ACC112 (cell line): ENCODE measurements around the gene ZNF777.
"Not testable (repeated sequence)": the region's sequence is repeated elsewhere in the genome, so short reads cannot be mapped to it uniquely, and the experiment has no call there.

Experiments
- H2AFZ ChIP-seq: fragments of 200-600 bp; sonication (generic); one replicate; pipeline ENCODE4 v1.6.0; 2017; ENCODE audit warnings: antibody characterized with exemption, low read length; ENCODE audit not compliant: unreplicated experiment
- H3K27ac ChIP-seq: fragments of 200-600 bp; sonication (generic); 2 replicates; pipeline ENCODE4 v1.5.1; 2014; ENCODE audit warnings: low read depth, mild to moderate bottlenecking, antibody characterized with exemption, low read length, moderate library complexity
- H3K27me3 ChIP-seq: fragments of 200-600 bp; sonication (generic); 2 replicates; pipeline ENCODE4 v1.6.1; 2014; ENCODE audit warnings: mild to moderate bottlenecking, antibody characterized with exemption, low read length, moderate library complexity, mixed read lengths; ENCODE audit not compliant: insufficient read depth
- H3K36me3 ChIP-seq: fragments of 200-600 bp; sonication (generic); 2 replicates; pipeline ENCODE4 v1.6.1; 2016; ENCODE audit warnings: mild to moderate bottlenecking, antibody characterized with exemption, low read length, moderate library complexity, mixed read lengths; ENCODE audit not compliant: insufficient read depth
- H3K4me1 ChIP-seq: fragments of 200-600 bp; sonication (generic); one replicate; pipeline ENCODE4 v1.6.1; 2016; ENCODE audit warnings: low read length, mixed read lengths; ENCODE audit not compliant: insufficient read depth, unreplicated experiment, control insufficient read depth
- H3K4me3 ChIP-seq: fragments of 200-600 bp; sonication (generic); 2 replicates; pipeline ENCODE4 v1.5.1; 2014; ENCODE audit warnings: mild to moderate bottlenecking, low read depth, low read length
- H3K79me2 ChIP-seq: fragments of 200-600 bp; sonication (generic); one replicate; pipeline ENCODE4 v1.6.0; 2016; ENCODE audit warnings: low read length; ENCODE audit not compliant: control insufficient read depth, unreplicated experiment, insufficient read depth

ZNF777 gene

GRCh38 chr7:149413083-149413482, 47.8 kb downstream of the ZNF777 start:
- H2AFZ ChIP-seq, H3K27me3 ChIP-seq, H3K36me3 ChIP-seq, H3K27ac ChIP-seq, H3K79me2 ChIP-seq, H3K4me3 ChIP-seq, H3K4me1 ChIP-seq: not testable (repeated sequence)

- Histone ChIP-seq H3K79me2 (no peaks in the 10 kb centered on the region), H3K4me1 (no peaks in the 10 kb centered on the region), H2AFZ (no peak overlapping the region), H3K4me3 (no peak overlapping the region), H3K27ac (no peak overlapping the region), H3K27me3 (peaks cover 4% of the 10 kb centered on the region), H3K36me3 (no peaks in the 10 kb centered on the region)
These were observed 51.0 kb downstream of the ZNF777 start for GRCh38 chr7:149409895-149410294.

- H3K27ac ChIP-seq, result no peak overlapping the region
- no peak overlapping the region for H3K4me3 ChIP-seq
- no peaks in the 10 kb centered on the region for H3K36me3 ChIP-seq
- H3K4me1 ChIP-seq, result no peaks in the 10 kb centered on the region
- no peak overlapping the region for H2AFZ ChIP-seq
- H3K27me3 ChIP-seq, result peaks cover 34% of the 10 kb centered on the region
- H3K79me2 ChIP-seq, result no peaks in the 10 kb centered on the region
These were observed 56.0 kb downstream of the ZNF777 start for GRCh38 chr7:149404825-149405224.

GRCh38 chr7:149404396-149404795, 56.5 kb downstream of the ZNF777 start:
- Histone ChIP-seq H3K4me1 (no peaks in the 10 kb centered on the region), H3K27ac (no peak overlapping the region), H2AFZ (no peak overlapping the region), H3K4me3 (no peak overlapping the region), H3K79me2 (no peaks in the 10 kb centered on the region), H3K27me3 (peaks cover 34% of the 10 kb centered on the region), H3K36me3 (no peaks in the 10 kb centered on the region)

GRCh38 chr7:149398195-149398820, 62.6 kb downstream of the ZNF777 start:
- H3K36me3 ChIP-seq, result no peaks in the 10 kb centered on the region
- no peak overlapping the region for H3K4me3 ChIP-seq
- H3K27ac ChIP-seq, result no peak overlapping the region
- H2AFZ ChIP-seq, result no peak overlapping the region
- no peaks in the 10 kb centered on the region for H3K4me1 ChIP-seq
- H3K79me2 ChIP-seq, result no peaks in the 10 kb centered on the region
- H3K27me3 ChIP-seq, result peaks cover 78% of the 10 kb centered on the region

GRCh38 chr7:149397470-149398043, 63.3 kb downstream of the ZNF777 start:
- H3K36me3 ChIP-seq, result no peaks in the 10 kb centered on the region
- no peaks in the 10 kb centered on the region for H3K79me2 ChIP-seq
- H3K4me1 ChIP-seq, result no peaks in the 10 kb centered on the region
- H3K27me3 ChIP-seq, result peaks cover 77% of the 10 kb centered on the region
- H2AFZ ChIP-seq, result no peak overlapping the region
- H3K27ac ChIP-seq, result no peak overlapping the region
- no peak overlapping the region for H3K4me3 ChIP-seq

DNA sequence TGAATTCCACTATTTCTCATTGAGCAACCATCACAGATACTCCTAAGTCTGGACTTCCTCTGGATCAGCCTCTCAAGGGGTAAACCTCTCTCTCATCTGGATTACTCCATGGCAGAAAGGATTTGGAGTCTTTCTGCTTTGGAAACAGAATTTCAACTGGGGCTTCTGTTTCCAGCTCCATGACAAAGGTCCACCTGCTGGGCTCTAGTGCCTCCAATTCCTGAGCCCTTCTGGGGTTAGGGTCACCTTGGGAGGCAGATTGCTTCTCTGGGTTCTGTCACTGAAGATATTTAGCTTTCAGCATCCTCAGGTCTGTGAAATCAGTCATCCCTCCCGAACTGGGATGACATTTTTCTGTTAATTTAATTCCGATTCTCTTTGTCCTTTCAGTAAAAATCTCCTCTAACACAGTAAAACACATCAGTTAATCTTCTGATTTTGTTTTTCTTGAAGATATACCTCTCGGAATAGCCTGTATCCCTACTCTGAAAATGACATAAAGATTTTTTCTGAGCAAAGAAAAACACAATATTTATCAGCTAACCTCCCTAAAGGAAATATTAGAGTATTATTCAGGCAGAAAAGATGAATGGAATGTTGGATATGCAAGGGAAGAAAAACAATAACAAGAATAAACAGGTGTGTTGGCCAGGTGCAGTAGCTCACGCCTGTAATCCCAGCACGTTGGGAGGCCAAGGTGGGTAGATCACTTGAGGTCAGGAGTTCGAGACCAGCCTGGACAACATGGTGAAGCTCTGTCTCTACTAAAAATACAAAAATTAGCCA, 72.1 kb downstream of the ZNF777 start:
- H3K79me2 ChIP-seq, H3K4me1 ChIP-seq, H3K27ac ChIP-seq, H3K36me3 ChIP-seq, H3K4me3 ChIP-seq, H2AFZ ChIP-seq: not testable (repeated sequence)
- H3K27me3 ChIP-seq, result peaks cover 50% of the 10 kb centered on the region

GRCh38 chr7:149386514-149386913, 74.3 kb downstream of the ZNF777 start:
- not testable (repeated sequence) for H3K79me2 ChIP-seq, H3K36me3 ChIP-seq, H3K27ac ChIP-seq, H2AFZ ChIP-seq, H3K4me1 ChIP-seq, H3K4me3 ChIP-seq
- H3K27me3 ChIP-seq, result peaks cover 48% of the 10 kb centered on the region

- H3K27ac ChIP-seq, result no peak overlapping the region
These were observed 75.5 kb downstream of the ZNF777 start for GRCh38 chr7:149385195-149385950.

More at GRCh38 chr7:149385195-149385950, 75.5 kb downstream of the ZNF777 start:
- H3K79me2 ChIP-seq, result no peaks in the 10 kb centered on the region
- no peaks in the 10 kb centered on the region for H3K4me1 ChIP-seq
- H3K36me3 ChIP-seq, result no peaks in the 10 kb centered on the region
- no peak overlapping the region for H2AFZ ChIP-seq
- peaks cover 56% of the 10 kb centered on the region for H3K27me3 ChIP-seq
- H3K4me3 ChIP-seq, result no peak overlapping the region
